Testis (tissue), 3 donors: ENCODE data around the gene ALG9. TPM values are rescaled to one million over a fixed set of nuclear protein-coding genes. Genes with fewer than 3 reads are reported as not detected.

Source experiments
- DNase-seq: peaks from one replicate; pipeline ENCODE4 v3.0.0-alpha.2; 2019
- H3K27ac ChIP-seq, 2 donors: fragments of 200-600 bp; sonication (generic); one replicate each; pipeline ENCODE4 v1.5.1; 2019
- H3K27me3 ChIP-seq: fragments of 200-600 bp; sonication (generic); one replicate; pipeline ENCODE4 v1.5.1; 2019
- H3K36me3 ChIP-seq: fragments of 200-600 bp; sonication (generic); one replicate; pipeline ENCODE4 v1.5.1; 2017; ENCODE audit warnings: low read depth; ENCODE audit errors: missing control alignments
- H3K4me1 ChIP-seq: fragments of 200-600 bp; sonication (generic); one replicate; pipeline ENCODE4 v1.5.1; 2019
- H3K4me3 ChIP-seq, 2 donors: fragments of 200-600 bp; sonication (generic); one replicate each; pipeline ENCODE4 v1.5.1; 2017 to 2019
- H3K9me3 ChIP-seq: fragments of 200-600 bp; sonication (generic); one replicate; pipeline ENCODE4 v1.5.1; 2017
- POLR2A ChIP-seq: fragments of 450-650 bp; IDR thresholded peaks from one replicate; pipeline ENCODE4 v1.6.1; 2017; ENCODE audit warnings: antibody characterized with exemption, mild to moderate bottlenecking, moderate library complexity
- WGBS, 2 donors: methylation state at CpG; one replicate each; pipeline ENCODE4 v1.1.5; 2018; 5-methylcytosine and 5-hydroxymethylcytosine counted together
- intact Hi-C: fragments of 100-400 bp; cut with DNase I; formaldehyde crosslinking; loops from one replicate; pipeline ENCODE4 v1.15.1; 2023; ENCODE audit warnings: low total_unique reads
- polyA plus RNA-seq: library from polyadenylated mRNA; stranded (reverse); fragments of 350-450 nt; fragmentation: Illumina TruSeq; extraction: RNeasy Lipid Tissue Mini Kit (QIAGEN cat#74804); gene quantifications from one replicate; pipeline ENCODE4 v1.2.3, GENCODE V29; 2014; ENCODE audit warnings: low read depth, low replicate concordance; ENCODE audit not compliant: insufficient read depth
- total RNA-seq, 2 donors: library from RNA; depleted of rRNA; stranded (reverse); fragments of >200 nt; gene quantifications; one replicate each; pipeline ENCODE4 v1.2.3, GENCODE V29; 2016
- TF ChIP-seq, protein P1 (sequence below), 3 experiments: fragments of 450-650 bp in 2 of 3; fragments of 200-600 bp in 1 of 3; sonication (generic) in 1 of 3; IDR thresholded peaks; one replicate each; pipeline ENCODE4 v1.5.1; 2016 to 2019; ENCODE audit warnings: antibody characterized with exemption in 3 of 3, mild to moderate bottlenecking in 2 of 3, moderate library complexity in 1 of 3

Gene ALG9
- total and polyA plus RNA-seq, 3 donors from 2014 or later: 40.1 to 42.0 (median 41.3) TPM

DNA sequence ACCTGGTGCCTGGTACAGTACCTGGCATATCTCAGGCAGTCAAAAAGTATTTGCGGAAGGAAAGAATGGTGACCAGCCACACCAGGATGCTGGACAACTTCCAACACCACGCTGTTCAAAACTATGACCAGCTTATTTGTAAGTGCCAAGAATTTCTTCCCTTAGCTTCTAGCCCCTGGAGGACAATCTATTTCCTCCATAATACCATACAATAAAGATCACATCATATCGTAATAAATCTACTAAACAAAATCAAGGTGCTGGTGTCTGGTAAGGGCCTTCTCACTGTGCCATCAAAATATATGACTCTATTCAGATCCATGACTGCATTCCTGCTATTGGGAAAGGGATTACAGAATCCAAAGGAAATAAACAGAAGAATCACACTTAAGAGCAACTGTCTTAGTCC is 51.5 kb downstream of the ALG9 start:
- intact Hi-C loops: no loop called here
- Histone ChIP-seq H3K4me3 (no peak overlapping the region), H3K27ac (peak overlapping the region in 1 of 2 donors; percentile 8), H3K36me3 (no peaks in the 10 kb centered on the region), H3K4me1 (no peaks in the 10 kb centered on the region), H3K27me3 (no peaks in the 10 kb centered on the region), H3K9me3 (no peaks in the 10 kb centered on the region)
- DNase-seq: no peak
- TF ChIP-seq, protein P1, sequence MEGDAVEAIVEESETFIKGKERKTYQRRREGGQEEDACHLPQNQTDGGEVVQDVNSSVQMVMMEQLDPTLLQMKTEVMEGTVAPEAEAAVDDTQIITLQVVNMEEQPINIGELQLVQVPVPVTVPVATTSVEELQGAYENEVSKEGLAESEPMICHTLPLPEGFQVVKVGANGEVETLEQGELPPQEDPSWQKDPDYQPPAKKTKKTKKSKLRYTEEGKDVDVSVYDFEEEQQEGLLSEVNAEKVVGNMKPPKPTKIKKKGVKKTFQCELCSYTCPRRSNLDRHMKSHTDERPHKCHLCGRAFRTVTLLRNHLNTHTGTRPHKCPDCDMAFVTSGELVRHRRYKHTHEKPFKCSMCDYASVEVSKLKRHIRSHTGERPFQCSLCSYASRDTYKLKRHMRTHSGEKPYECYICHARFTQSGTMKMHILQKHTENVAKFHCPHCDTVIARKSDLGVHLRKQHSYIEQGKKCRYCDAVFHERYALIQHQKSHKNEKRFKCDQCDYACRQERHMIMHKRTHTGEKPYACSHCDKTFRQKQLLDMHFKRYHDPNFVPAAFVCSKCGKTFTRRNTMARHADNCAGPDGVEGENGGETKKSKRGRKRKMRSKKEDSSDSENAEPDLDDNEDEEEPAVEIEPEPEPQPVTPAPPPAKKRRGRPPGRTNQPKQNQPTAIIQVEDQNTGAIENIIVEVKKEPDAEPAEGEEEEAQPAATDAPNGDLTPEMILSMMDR (IDR thresholded peaks at IDR 0.05): no peak
- no peak for TF ChIP-seq POLR2A
- WGBS, 2 donors: 80 to 82% methylated on average over 3 of the region's 3 CpGs

- no peaks in the 10 kb centered on the region for H3K27me3 ChIP-seq
- intact Hi-C loops: no loop called here
- no peak overlapping the region for H3K27ac ChIP-seq
- no peaks in the 10 kb centered on the region for H3K36me3 ChIP-seq
- H3K4me1 ChIP-seq: no peaks in the 10 kb centered on the region
- DNase-seq: no peak
- 57 to 75% methylated on average over 1 of the region's 1 CpG for WGBS, 2 donors
- H3K4me3 ChIP-seq: no peak overlapping the region
- TF ChIP-seq, protein P1 (IDR thresholded peaks at IDR 0.05): no peak
- no peak for TF ChIP-seq POLR2A
- no peaks in the 10 kb centered on the region for H3K9me3 ChIP-seq
Measured at GRCh38 chr11:111819161-111819828, 52.1 kb downstream of the ALG9 start.

GRCh38 chr11:111815489-111815888 is 55.9 kb downstream of the ALG9 start:
- TF ChIP-seq, protein P1 (IDR thresholded peaks at IDR 0.05): no peak
- no peak for TF ChIP-seq POLR2A
- DNase-seq: no peak
- H3K4me3 ChIP-seq: no peak overlapping the region
- 86 to 93% methylated on average over 1 of the region's 1 CpG for WGBS, 2 donors
- H3K27ac ChIP-seq: no peak overlapping the region
- no peaks in the 10 kb centered on the region for H3K27me3 ChIP-seq
- no peaks in the 10 kb centered on the region for H3K4me1 ChIP-seq
- no peaks in the 10 kb centered on the region for H3K9me3 ChIP-seq
- intact Hi-C loops: no loop called here
- no peaks in the 10 kb centered on the region for H3K36me3 ChIP-seq

GRCh38 chr11:111814557-111815320 is 56.6 kb downstream of the ALG9 start:
- no peaks in the 10 kb centered on the region for H3K36me3 ChIP-seq
- H3K27me3 ChIP-seq: no peaks in the 10 kb centered on the region
- 74 to 79% methylated on average over 8 of the region's 8 CpGs for WGBS, 2 donors
- TF ChIP-seq, protein P1 (IDR thresholded peaks at IDR 0.05): no peak
- no peak for TF ChIP-seq POLR2A
- DNase-seq: no peak
- H3K9me3 ChIP-seq: no peaks in the 10 kb centered on the region
- H3K27ac ChIP-seq: no peak overlapping the region
- H3K4me3 ChIP-seq: no peak overlapping the region
- intact Hi-C loops: no loop called here
- H3K4me1 ChIP-seq: no peaks in the 10 kb centered on the region
